ENCODE data around the gene ITFG2. TPM values are rescaled to one million over a fixed set of nuclear protein-coding genes. Genes with fewer than 3 reads are reported as not detected.

ITFG2 gene
- polyA plus RNA-seq, 12 donors, result 23.3 to 76.4 (median 27.6) TPM; not detected in 1

- DNase-seq, result no peak
Measured at GRCh38 chr12:2794191-2794735, 18.2 kb upstream of the ITFG2 start.

GRCh38 chr12:2794736-2795289, 17.7 kb upstream of the ITFG2 start, which contains the start of gene FKBP4:
TSS of gene FKBP4 (plus strand) at chr12:2794970. CDS start at chr12:2795140, 170 bp downstream.
- peak; percentile 90 for DNase-seq

- peak; percentile 71 for DNase-seq
Measured at GRCh38 chr12:2795291-2796186, 16.9 kb upstream of the ITFG2 start.

GRCh38 chr12:2796187-2796666, 16.2 kb upstream of the ITFG2 start:
- DNase-seq, result no peak

- no peak for DNase-seq
Measured at GRCh38 chr12:2797721-2798418, 14.6 kb upstream of the ITFG2 start.

- no peak for DNase-seq
Measured at GRCh38 chr12:2800046-2800570, 12.4 kb upstream of the ITFG2 start.

- no peak for DNase-seq
Measured at GRCh38 chr12:2801044-2801783, 11.3 kb upstream of the ITFG2 start.

- no peak for DNase-seq
Measured at GRCh38 chr12:2803635-2804392, 8.7 kb upstream of the ITFG2 start.

GRCh38 chr12:2804393-2805142, 7.9 kb upstream of the ITFG2 start:
- no peak for DNase-seq

- no peak for DNase-seq
Measured at GRCh38 chr12:2805143-2805520, 7.3 kb upstream of the ITFG2 start.

GRCh38 chr12:2806700-2807099, 5.8 kb upstream of the ITFG2 start:
- DNase-seq, result no peak

GRCh38 chr12:2811801-2812200, 667 bp upstream of the ITFG2 start:
- no peak for DNase-seq

- peak; percentile 42 for DNase-seq
Measured at GRCh38 chr12:2813214-2814185, 1.0 kb downstream of the ITFG2 start.

GRCh38 chr12:2819810-2820209, 7.3 kb downstream of the ITFG2 start:
- DNase-seq, result no peak

GRCh38 chr12:2820432-2820831, 8.0 kb downstream of the ITFG2 start:
- no peak for DNase-seq

- no peak for DNase-seq
Measured at GRCh38 chr12:2823483-2823882, 11.0 kb downstream of the ITFG2 start.

- DNase-seq, result no peak
Measured at GRCh38 chr12:2824541-2824940, 12.1 kb downstream of the ITFG2 start.

GRCh38 chr12:2825132-2825531, 12.7 kb downstream of the ITFG2 start:
- no peak for DNase-seq

All from muscle of arm (tissue), 12 donors.